DND-41 (cell line): ENCODE data around the gene RBFOX2.

ENCODE experiments used
- CTCF ChIP-seq: IDR thresholded peaks from 2 replicates; pipeline ENCODE4 v1.5.1; 2012; ENCODE audit warnings: borderline replicate concordance, low read length, moderate library complexity, mild to moderate bottlenecking; ENCODE audit not compliant: poor library complexity, severe bottlenecking; ENCODE audit errors: extremely low read depth
- EZH2 ChIP-seq: IDR thresholded peaks from 3 replicates; pipeline ENCODE4 v1.6.1; 2012; ENCODE audit warnings: borderline replicate concordance, low read depth, mild to moderate bottlenecking, moderate library complexity, low read length, inconsistent platforms; ENCODE audit not compliant: severe bottlenecking

GRCh38 chr22:35870517-35871293 lies 157.9 kb downstream of the RBFOX2 start:
- TF ChIP-seq EZH2 (no peak), CTCF (no peak)
